Testis (tissue), 3 donors: ENCODE measurements around the gene MACROD2. TPM values are rescaled to one million over a fixed set of nuclear protein-coding genes. Genes with fewer than 3 reads are reported as not detected.

Source experiments
- DNase-seq: peaks from one replicate; pipeline ENCODE4 v3.0.0-alpha.2; 2019
- H3K27ac ChIP-seq, 2 donors: fragments of 200-600 bp; sonication (generic); one replicate each; pipeline ENCODE4 v1.5.1; 2019
- H3K27me3 ChIP-seq: fragments of 200-600 bp; sonication (generic); one replicate; pipeline ENCODE4 v1.5.1; 2019
- H3K36me3 ChIP-seq: fragments of 200-600 bp; sonication (generic); one replicate; pipeline ENCODE4 v1.5.1; 2017; ENCODE audit warnings: low read depth; ENCODE audit errors: missing control alignments
- H3K4me1 ChIP-seq: fragments of 200-600 bp; sonication (generic); one replicate; pipeline ENCODE4 v1.5.1; 2019
- H3K4me3 ChIP-seq, 2 donors: fragments of 200-600 bp; sonication (generic); one replicate each; pipeline ENCODE4 v1.5.1; 2017 to 2019
- H3K9me3 ChIP-seq: fragments of 200-600 bp; sonication (generic); one replicate; pipeline ENCODE4 v1.5.1; 2017
- POLR2A ChIP-seq: fragments of 450-650 bp; IDR thresholded peaks from one replicate; pipeline ENCODE4 v1.6.1; 2017; ENCODE audit warnings: antibody characterized with exemption, mild to moderate bottlenecking, moderate library complexity
- WGBS, 2 donors: methylation state at CpG; one replicate each; pipeline ENCODE4 v1.1.5; 2018; 5-methylcytosine and 5-hydroxymethylcytosine counted together
- intact Hi-C: fragments of 100-400 bp; cut with DNase I; formaldehyde crosslinking; loops from one replicate; pipeline ENCODE4 v1.15.1; 2023; ENCODE audit warnings: low total_unique reads
- polyA plus RNA-seq: library from polyadenylated mRNA; stranded (reverse); fragments of 350-450 nt; fragmentation: Illumina TruSeq; extraction: RNeasy Lipid Tissue Mini Kit (QIAGEN cat#74804); gene quantifications from one replicate; pipeline ENCODE4 v1.2.3, GENCODE V29; 2014; ENCODE audit warnings: low read depth, low replicate concordance; ENCODE audit not compliant: insufficient read depth
- total RNA-seq, 2 donors: library from RNA; depleted of rRNA; stranded (reverse); fragments of >200 nt; gene quantifications; one replicate each; pipeline ENCODE4 v1.2.3, GENCODE V29; 2016
- TF ChIP-seq, protein P1 (sequence below), 3 experiments: fragments of 450-650 bp in 2 of 3; fragments of 200-600 bp in 1 of 3; sonication (generic) in 1 of 3; IDR thresholded peaks; one replicate each; pipeline ENCODE4 v1.5.1; 2016 to 2019; ENCODE audit warnings: antibody characterized with exemption in 3 of 3, mild to moderate bottlenecking in 2 of 3, moderate library complexity in 1 of 3

MACROD2 gene
- total and polyA plus RNA-seq, 3 donors from 2014 or later, result 12.6 to 20.6 (median 16.8) TPM

GRCh38 chr20:15022921-15023320 is 1027.6 kb downstream of the MACROD2 start:
- intact Hi-C loops, result no loop called here
- no peak overlapping the region for H3K27ac ChIP-seq
- no peaks in the 10 kb centered on the region for H3K4me1 ChIP-seq
- no peaks in the 10 kb centered on the region for H3K27me3 ChIP-seq
- TF ChIP-seq POLR2A, result no peak
- TF ChIP-seq, protein P1, sequence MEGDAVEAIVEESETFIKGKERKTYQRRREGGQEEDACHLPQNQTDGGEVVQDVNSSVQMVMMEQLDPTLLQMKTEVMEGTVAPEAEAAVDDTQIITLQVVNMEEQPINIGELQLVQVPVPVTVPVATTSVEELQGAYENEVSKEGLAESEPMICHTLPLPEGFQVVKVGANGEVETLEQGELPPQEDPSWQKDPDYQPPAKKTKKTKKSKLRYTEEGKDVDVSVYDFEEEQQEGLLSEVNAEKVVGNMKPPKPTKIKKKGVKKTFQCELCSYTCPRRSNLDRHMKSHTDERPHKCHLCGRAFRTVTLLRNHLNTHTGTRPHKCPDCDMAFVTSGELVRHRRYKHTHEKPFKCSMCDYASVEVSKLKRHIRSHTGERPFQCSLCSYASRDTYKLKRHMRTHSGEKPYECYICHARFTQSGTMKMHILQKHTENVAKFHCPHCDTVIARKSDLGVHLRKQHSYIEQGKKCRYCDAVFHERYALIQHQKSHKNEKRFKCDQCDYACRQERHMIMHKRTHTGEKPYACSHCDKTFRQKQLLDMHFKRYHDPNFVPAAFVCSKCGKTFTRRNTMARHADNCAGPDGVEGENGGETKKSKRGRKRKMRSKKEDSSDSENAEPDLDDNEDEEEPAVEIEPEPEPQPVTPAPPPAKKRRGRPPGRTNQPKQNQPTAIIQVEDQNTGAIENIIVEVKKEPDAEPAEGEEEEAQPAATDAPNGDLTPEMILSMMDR (IDR thresholded peaks at IDR 0.05), result no peak
- H3K9me3 ChIP-seq, result no peaks in the 10 kb centered on the region
- H3K36me3 ChIP-seq, result no peaks in the 10 kb centered on the region
- no peak overlapping the region for H3K4me3 ChIP-seq
- DNase-seq, result no peak

- WGBS, 2 donors, result 92 to 93% methylated on average over 1 of the region's 1 CpG
- Histone ChIP-seq H3K9me3 (no peaks in the 10 kb centered on the region), H3K4me3 (no peak overlapping the region), H3K27ac (no peak overlapping the region), H3K4me1 (no peaks in the 10 kb centered on the region), H3K27me3 (no peaks in the 10 kb centered on the region), H3K36me3 (no peaks in the 10 kb centered on the region)
- no peak for TF ChIP-seq POLR2A
- TF ChIP-seq, protein P1 (IDR thresholded peaks at IDR 0.05), result no peak
- no peak for DNase-seq
- intact Hi-C loops, result no loop called here
These were observed 1031.4 kb downstream of the MACROD2 start for GRCh38 chr20:15026759-15027158.

DNA sequence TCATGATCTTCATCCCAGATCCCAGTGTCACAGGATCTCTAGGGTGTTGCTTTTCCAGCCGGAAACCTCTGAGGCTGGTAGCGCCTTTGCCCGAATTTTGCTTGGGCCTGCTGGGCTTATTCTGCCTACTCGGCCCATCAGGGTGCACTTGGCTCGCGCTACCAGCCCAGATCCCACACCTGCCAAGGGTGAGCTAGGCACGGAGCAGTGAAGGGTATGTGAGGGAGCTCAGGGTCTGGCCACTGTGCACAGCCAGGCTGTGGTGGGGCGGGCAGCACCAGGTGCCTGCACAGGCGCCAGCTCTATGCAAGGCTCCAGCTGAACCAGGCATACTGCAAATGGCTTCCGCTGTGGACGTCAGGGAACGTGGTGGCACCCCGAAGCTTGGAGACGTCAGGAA is 1035.5 kb downstream of the MACROD2 start:
- Histone ChIP-seq H3K27me3 (no peaks in the 10 kb centered on the region), H3K36me3 (no peaks in the 10 kb centered on the region), H3K27ac (no peak overlapping the region), H3K9me3 (no peaks in the 10 kb centered on the region), H3K4me3 (no peak overlapping the region), H3K4me1 (no peaks in the 10 kb centered on the region)
- no peak for DNase-seq
- intact Hi-C loops, result no loop called here
- no peak for TF ChIP-seq POLR2A
- TF ChIP-seq, protein P1 (IDR thresholded peaks at IDR 0.05), result no peak
- WGBS, 2 donors, result 60 to 82% methylated on average over 11 of the region's 14 CpGs

GRCh38 chr20:15031546-15032351 is 1036.4 kb downstream of the MACROD2 start:
- WGBS, 2 donors, result 56 to 76% methylated on average over 21 to 32 of the region's 32 CpGs
- no peak for TF ChIP-seq POLR2A
- TF ChIP-seq, protein P1 (IDR thresholded peaks at IDR 0.05), result no peak
- peak overlapping the region in 1 of 2 donors; percentile 36 for H3K4me3 ChIP-seq

GRCh38 chr20:15032352-15032622 is 1037.0 kb downstream of the MACROD2 start:
- intact Hi-C loops, result no loop called here
- no peaks in the 10 kb centered on the region for H3K4me1 ChIP-seq
- H3K9me3 ChIP-seq, result no peaks in the 10 kb centered on the region
- peak overlapping the region in 1 of 2 donors; percentile 36 for H3K4me3 ChIP-seq
- TF ChIP-seq, protein P1 (IDR thresholded peaks at IDR 0.05), result no peak
- TF ChIP-seq POLR2A, result no peak
- no peak for DNase-seq
- H3K36me3 ChIP-seq, result no peaks in the 10 kb centered on the region
- WGBS, 2 donors, result 54 to 74% methylated on average over 7 to 11 of the region's 11 CpGs
- no peaks in the 10 kb centered on the region for H3K27me3 ChIP-seq
- H3K27ac ChIP-seq, result no peak overlapping the region

More at GRCh38 chr20:15031546-15032351, 1036.4 kb downstream of the MACROD2 start:
- H3K27me3 ChIP-seq, result no peaks in the 10 kb centered on the region
- no peak overlapping the region for H3K27ac ChIP-seq
- H3K36me3 ChIP-seq, result no peaks in the 10 kb centered on the region
- H3K9me3 ChIP-seq, result no peaks in the 10 kb centered on the region
- no peaks in the 10 kb centered on the region for H3K4me1 ChIP-seq
- DNase-seq, result peak; percentile 41
- intact Hi-C loops, result no loop called here
